GM11168 (cell line): ENCODE data around the gene DPM2.

ENCODE experiments used
- in situ Hi-C: fragments of 300-500 bp; cut with MboI; formaldehyde crosslinking; loops from one replicate; pipeline ENCODE4 v1.12.0; 2022; ENCODE audit warnings: low sequenced_read_pairs; ENCODE audit not compliant: unreplicated experiment

The DPM2 gene

GRCh38 chr9:127959841-127960409, 22.3 kb upstream of the DPM2 start:
- in situ Hi-C loops: no loop called here

- in situ Hi-C loops: no loop called here
These were observed 21.7 kb upstream of the DPM2 start for GRCh38 chr9:127959398-127959797.

- in situ Hi-C loops: no loop called here
These were observed 21.1 kb upstream of the DPM2 start for GRCh38 chr9:127958728-127959127.

- in situ Hi-C loops: no loop called here
These were observed 17.8 kb upstream of the DPM2 start for GRCh38 chr9:127955294-127956015.

- in situ Hi-C loops: no loop called here
These were observed 17.2 kb upstream of the DPM2 start for GRCh38 chr9:127954831-127955293.

GRCh38 chr9:127953768-127954505, 16.3 kb upstream of the DPM2 start:
- in situ Hi-C loops: no loop called here

- in situ Hi-C loops: no loop called here
These were observed 15.5 kb upstream of the DPM2 start for GRCh38 chr9:127953154-127953553.

- in situ Hi-C loops: no loop called here
These were observed 13.0 kb upstream of the DPM2 start for GRCh38 chr9:127950513-127951289.

GRCh38 chr9:127949827-127950512, 12.3 kb upstream of the DPM2 start:
- in situ Hi-C loops: no loop called here

GRCh38 chr9:127947841-127948710, 10.4 kb upstream of the DPM2 start:
- in situ Hi-C loops: no loop called here

GRCh38 chr9:127946728-127947127, 9.1 kb upstream of the DPM2 start:
- in situ Hi-C loops: no loop called here

GRCh38 chr9:127945942-127946341, 8.3 kb upstream of the DPM2 start:
- in situ Hi-C loops: no loop called here

- in situ Hi-C loops: no loop called here
These were observed 7.7 kb upstream of the DPM2 start for GRCh38 chr9:127945338-127945737.

GRCh38 chr9:127944586-127945218, 7.0 kb upstream of the DPM2 start:
- in situ Hi-C loops: loop anchor here (5.0 kb wide), 1 partner anchor 88 kb away; no protein-coding TSS in a partner anchor

GRCh38 chr9:127943731-127944144, 6.1 kb upstream of the DPM2 start:
- in situ Hi-C loops: loop anchor here (5.0 kb wide), 1 partner anchor 89 kb away; no protein-coding TSS in a partner anchor

GRCh38 chr9:127943011-127943662, 5.5 kb upstream of the DPM2 start:
- in situ Hi-C loops: loop anchor here (5.0 kb wide), 1 partner anchor 89 kb away; no protein-coding TSS in a partner anchor

GRCh38 chr9:127942216-127943010, 4.8 kb upstream of the DPM2 start:
- in situ Hi-C loops: loop anchor here (5.0 kb wide), 1 partner anchor 90 kb away; no protein-coding TSS in a partner anchor
